Activated CD8-positive, alpha-beta memory T cell treated with anti-CD3 and anti-CD28 coated beads, Interleukin-2, amount 50 U/mL, for 24 hours (primary cell): Measurements from ENCODE around the gene LMAN2.
"Not testable (repeated sequence)": the region's sequence is repeated elsewhere in the genome, so short reads cannot be mapped to it uniquely, and the experiment has no call there.

Source experiments
- DNase-seq: peaks from one replicate; pipeline ENCODE4 v3.0.0-alpha.2; 2020; ENCODE audit errors: extremely low read depth

LMAN2 gene

GRCh38 chr5:177364159-177364962 is 12.9 kb upstream of the LMAN2 start:
- no peak for DNase-seq

- no peak for DNase-seq
Measured at GRCh38 chr5:177363565-177363964, 12.1 kb upstream of the LMAN2 start.

GRCh38 chr5:177362610-177363507 is 11.4 kb upstream of the LMAN2 start:
- DNase-seq: no peak

- DNase-seq: no peak
Measured at GRCh38 chr5:177362292-177362609, 10.8 kb upstream of the LMAN2 start.

GRCh38 chr5:177361418-177362291 is 10.2 kb upstream of the LMAN2 start:
- DNase-seq: no peak

- DNase-seq: not testable (repeated sequence)
Measured at GRCh38 chr5:177360740-177361139, 9.3 kb upstream of the LMAN2 start.

- DNase-seq: no peak
Measured at GRCh38 chr5:177359860-177360259, 8.4 kb upstream of the LMAN2 start.

- no peak for DNase-seq
Measured at GRCh38 chr5:177359451-177359851, 8.0 kb upstream of the LMAN2 start.

- no peak for DNase-seq
Measured at GRCh38 chr5:177358370-177358819, 6.9 kb upstream of the LMAN2 start.

- DNase-seq: no peak
Measured at GRCh38 chr5:177357459-177358351, 6.2 kb upstream of the LMAN2 start, which contains the start of gene RGS14. RGS14 (plus strand) TSS chr5:177357924; CDS start chr5:177358025, 101 bp downstream.

GRCh38 chr5:177357146-177357458 is 5.6 kb upstream of the LMAN2 start:
- no peak for DNase-seq

- no peak for DNase-seq
Measured at GRCh38 chr5:177356746-177357145, 5.3 kb upstream of the LMAN2 start.

- no peak for DNase-seq
Measured at GRCh38 chr5:177355868-177356168, 4.3 kb upstream of the LMAN2 start.

GRCh38 chr5:177355162-177355867 is 3.8 kb upstream of the LMAN2 start:
- DNase-seq: no peak

GRCh38 chr5:177354711-177355110 is 3.2 kb upstream of the LMAN2 start:
- DNase-seq: no peak

- DNase-seq: no peak
Measured at GRCh38 chr5:177354256-177354655, 2.8 kb upstream of the LMAN2 start.

GRCh38 chr5:177353093-177353492 is 1.6 kb upstream of the LMAN2 start:
- no peak for DNase-seq

GRCh38 chr5:177350776-177351391 is 584 bp downstream of the LMAN2 start:
- no peak for DNase-seq

GRCh38 chr5:177349762-177350161 is 1.7 kb downstream of the LMAN2 start:
- no peak for DNase-seq

- DNase-seq: no peak
Measured at GRCh38 chr5:177349362-177349647, 2.2 kb downstream of the LMAN2 start.
